ENCODE results near the gene UBE2O.

Gene UBE2O

DNA sequence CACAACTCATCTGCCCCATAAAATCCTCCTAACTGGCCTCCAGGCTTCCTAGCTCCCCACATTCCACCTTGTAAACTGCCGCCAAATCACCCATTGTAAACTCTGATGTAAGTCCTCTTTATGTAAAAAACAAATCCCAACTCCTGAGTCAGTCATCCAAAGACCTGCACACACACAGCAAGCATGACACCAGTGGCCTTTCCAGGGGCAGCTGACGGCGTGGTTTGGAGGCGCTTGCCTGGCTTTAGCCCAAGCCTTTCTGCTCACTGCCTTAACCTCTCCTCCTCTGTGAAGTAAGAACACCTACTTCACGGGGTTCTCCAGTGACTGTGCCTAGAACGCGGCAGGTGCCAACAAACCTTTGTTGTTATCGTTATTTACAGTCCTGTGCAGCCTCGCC, 14.0 kb downstream of the UBE2O start:
- H3K27me3 ChIP-seq (ENCODE audit: insufficient read depth, low read length) = no peaks in the 10 kb centered on the region
- no peaks in the 10 kb centered on the region for H3K36me3 ChIP-seq (ENCODE audit: control insufficient read depth in 1 of 2, insufficient read depth in 2 of 2, low read length in 2 of 2)
- H3K4me3 ChIP-seq (ENCODE audit: low read depth, low read length) = no peak overlapping the region
- H3K9ac ChIP-seq (ENCODE audit: low read length) = no peak overlapping the region
- H2AFZ ChIP-seq (ENCODE audit: insufficient read depth, low read length, poor library complexity) = no peak overlapping the region
- no peak overlapping the region for H2BK12ac ChIP-seq (ENCODE audit: low read length)
- no peak overlapping the region for H3K23ac ChIP-seq (ENCODE audit: low read length)
- no peak overlapping the region for H3K27ac ChIP-seq (ENCODE audit: low read depth, low read length)
- no peak overlapping the region for H3K18ac ChIP-seq (ENCODE audit: low read length)
- no peak overlapping the region for H3K4ac ChIP-seq (ENCODE audit: low read depth, low read length)
- no peak overlapping the region for H2AK5ac ChIP-seq (ENCODE audit: low read length)
- peaks cover 2% of the 10 kb centered on the region for H3K79me2 ChIP-seq (ENCODE audit: control insufficient read depth, insufficient read depth, low read length, poor library complexity)
- peaks cover 5% of the 10 kb centered on the region for H3K9me3 ChIP-seq (ENCODE audit: insufficient read depth, low read depth, low read length)
- no CpG with 5 or more reads among the region's 9 CpGs for WGBS (ENCODE audit: extremely low coverage, insufficient coverage, insufficient read length)
- no peak overlapping the region for H3K14ac ChIP-seq (ENCODE audit: low read length)
- no peak overlapping the region for H4K91ac ChIP-seq (ENCODE audit: low read depth, low read length)
- DNase-seq = no peak
- peaks cover 0 to 2% of the 10 kb centered on the region in 2 experiments for H3K4me1 ChIP-seq (ENCODE audit: control insufficient read depth in 1 of 2, insufficient read depth in 2 of 2, low read length in 2 of 2)
- no peak overlapping the region for H3K4me2 ChIP-seq (ENCODE audit: low read length)
- H3K79me1 ChIP-seq (ENCODE audit: low read length) = no peaks in the 10 kb centered on the region
- no peak overlapping the region for H4K12ac ChIP-seq (ENCODE audit: low read depth, low read length)
- H2BK5ac ChIP-seq (ENCODE audit: low read depth, low read length, poor library complexity) = no peak overlapping the region
- H2BK120ac ChIP-seq (ENCODE audit: insufficient read depth, low read length, poor library complexity) = no peak overlapping the region
- no peak overlapping the region for H4K8ac ChIP-seq (ENCODE audit: low read depth, low read length)

DNA sequence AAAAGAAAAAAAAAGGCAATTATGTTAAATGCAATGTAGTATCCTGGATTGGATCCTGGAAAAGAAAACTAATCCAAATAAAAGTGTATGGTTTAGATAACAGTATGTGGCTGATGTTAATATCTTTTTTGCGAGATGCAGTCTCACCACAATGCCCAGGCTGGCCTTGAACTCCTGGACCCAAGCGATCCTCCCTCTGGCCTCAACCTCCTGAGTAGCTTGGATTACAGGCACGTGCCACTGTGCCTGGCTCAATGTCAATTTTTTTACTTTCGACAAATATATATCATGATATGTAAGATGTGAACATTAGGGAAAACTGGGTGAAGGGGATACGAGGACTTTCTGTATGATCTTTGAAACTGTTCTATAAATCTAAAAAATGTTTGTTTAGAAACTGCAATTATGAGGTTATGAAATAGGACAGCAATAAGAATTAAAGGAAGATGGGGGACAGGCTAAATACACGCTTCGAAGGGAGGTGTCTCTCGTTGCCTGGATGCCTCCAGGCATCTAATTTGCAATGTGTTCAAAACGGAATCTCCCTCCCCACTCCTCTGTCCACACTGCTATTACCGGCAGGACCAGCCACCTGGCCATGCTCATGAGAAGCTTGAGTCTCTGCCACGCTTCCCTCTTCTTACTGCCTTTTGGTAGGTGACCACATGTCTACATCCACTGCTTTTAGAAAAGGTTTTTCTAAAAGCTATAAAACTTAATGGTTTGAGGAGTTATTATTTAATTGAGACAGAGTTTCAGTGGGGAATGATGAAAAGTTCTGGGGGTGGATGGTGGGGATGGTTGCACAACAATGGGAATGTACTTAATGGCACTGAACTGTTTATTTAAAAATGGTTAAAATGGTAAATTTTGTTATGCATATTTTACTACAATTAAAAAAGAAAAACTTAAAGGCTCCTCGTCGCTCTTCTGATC, 15.2 kb downstream of the UBE2O start:
- H3K4me2 ChIP-seq (ENCODE audit: low read length) = no peak overlapping the region

DNA sequence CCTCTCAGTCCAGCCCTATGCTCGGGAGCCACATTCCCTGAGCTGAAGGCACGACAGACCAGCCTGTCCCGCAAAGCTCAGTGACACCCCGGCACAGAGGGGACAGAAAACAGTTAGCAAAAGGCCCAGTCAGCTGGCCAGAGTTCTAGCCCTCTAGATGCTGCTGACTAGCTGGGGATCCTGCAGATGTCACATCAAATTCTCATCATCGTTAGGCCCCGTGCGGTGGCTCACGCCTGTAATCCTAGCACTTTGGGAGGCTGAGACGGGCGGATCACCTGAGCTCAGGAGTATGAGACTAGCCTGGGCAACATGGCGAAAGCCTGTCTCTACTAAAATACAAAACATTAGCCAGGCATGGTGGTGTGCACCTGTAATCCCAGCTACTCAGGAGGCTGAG, 17.2 kb downstream of the UBE2O start:
- WGBS (ENCODE audit: extremely low coverage, insufficient coverage, insufficient read length) = no CpG with 5 or more reads among the region's 11 CpGs
- no peak overlapping the region for H2BK120ac ChIP-seq (ENCODE audit: insufficient read depth, low read length, poor library complexity)
- H3K36me3 ChIP-seq (ENCODE audit: control insufficient read depth in 1 of 2, insufficient read depth in 2 of 2, low read length in 2 of 2) = no peaks in the 10 kb centered on the region
- H2AK5ac ChIP-seq (ENCODE audit: low read length) = no peak overlapping the region
- H2BK5ac ChIP-seq (ENCODE audit: low read depth, low read length, poor library complexity) = no peak overlapping the region
- no peak overlapping the region for H2AFZ ChIP-seq (ENCODE audit: insufficient read depth, low read length, poor library complexity)
- no peak overlapping the region for H3K23ac ChIP-seq (ENCODE audit: low read length)
- no peak overlapping the region for H3K4me3 ChIP-seq (ENCODE audit: low read depth, low read length)
- H2BK12ac ChIP-seq (ENCODE audit: low read length) = no peak overlapping the region
- no peak overlapping the region for H4K91ac ChIP-seq (ENCODE audit: low read depth, low read length)
- H3K9ac ChIP-seq (ENCODE audit: low read length) = no peak overlapping the region
- no peak overlapping the region for H3K27ac ChIP-seq (ENCODE audit: low read depth, low read length)
- peak overlapping the region; percentile 17 for H3K18ac ChIP-seq (ENCODE audit: low read length)
- peak overlapping the region; percentile 9 for H3K4ac ChIP-seq (ENCODE audit: low read depth, low read length)
- H3K79me2 ChIP-seq (ENCODE audit: control insufficient read depth, insufficient read depth, low read length, poor library complexity) = peaks cover 2% of the 10 kb centered on the region
- H3K14ac ChIP-seq (ENCODE audit: low read length) = no peak overlapping the region
- H4K12ac ChIP-seq (ENCODE audit: low read depth, low read length) = no peak overlapping the region
- no peaks in the 10 kb centered on the region for H3K27me3 ChIP-seq (ENCODE audit: insufficient read depth, low read length)
- no peaks in the 10 kb centered on the region for H3K79me1 ChIP-seq (ENCODE audit: low read length)
- no peak for DNase-seq
- no peak overlapping the region for H4K8ac ChIP-seq (ENCODE audit: low read depth, low read length)
- no peaks in the 10 kb centered on the region for H3K4me1 ChIP-seq (ENCODE audit: control insufficient read depth in 1 of 2, insufficient read depth in 2 of 2, low read length in 2 of 2)
- peaks cover 5% of the 10 kb centered on the region for H3K9me3 ChIP-seq (ENCODE audit: insufficient read depth, low read depth, low read length)
- H3K4me2 ChIP-seq (ENCODE audit: low read length) = no peak overlapping the region

More for the DNA sequence above, 15.2 kb downstream of the UBE2O start:
- peaks cover 2% of the 10 kb centered on the region for H3K79me2 ChIP-seq (ENCODE audit: control insufficient read depth, insufficient read depth, low read length, poor library complexity)
- no peak overlapping the region for H3K27ac ChIP-seq (ENCODE audit: low read depth, low read length)
- no peak overlapping the region for H2BK120ac ChIP-seq (ENCODE audit: insufficient read depth, low read length, poor library complexity)
- H3K9ac ChIP-seq (ENCODE audit: low read length) = no peak overlapping the region
- no peak overlapping the region for H2BK5ac ChIP-seq (ENCODE audit: low read depth, low read length, poor library complexity)
- H3K23ac ChIP-seq (ENCODE audit: low read length) = no peak overlapping the region
- no peak overlapping the region for H2AFZ ChIP-seq (ENCODE audit: insufficient read depth, low read length, poor library complexity)
- H3K18ac ChIP-seq (ENCODE audit: low read length) = no peak overlapping the region
- H3K14ac ChIP-seq (ENCODE audit: low read length) = no peak overlapping the region
- H4K91ac ChIP-seq (ENCODE audit: low read depth, low read length) = no peak overlapping the region
- H4K12ac ChIP-seq (ENCODE audit: low read depth, low read length) = no peak overlapping the region
- no peak overlapping the region for H4K8ac ChIP-seq (ENCODE audit: low read depth, low read length)
- peaks cover 5% of the 10 kb centered on the region for H3K9me3 ChIP-seq (ENCODE audit: insufficient read depth, low read depth, low read length)
- H3K27me3 ChIP-seq (ENCODE audit: insufficient read depth, low read length) = no peaks in the 10 kb centered on the region
- no peak overlapping the region for H3K4me3 ChIP-seq (ENCODE audit: low read depth, low read length)
- H2BK12ac ChIP-seq (ENCODE audit: low read length) = no peak overlapping the region
- H3K4me1 ChIP-seq (ENCODE audit: control insufficient read depth in 1 of 2, insufficient read depth in 2 of 2, low read length in 2 of 2) = peaks cover 0 to 2% of the 10 kb centered on the region in 2 experiments
- H2AK5ac ChIP-seq (ENCODE audit: low read length) = no peak overlapping the region
- H3K79me1 ChIP-seq (ENCODE audit: low read length) = no peaks in the 10 kb centered on the region
- no CpG with 5 or more reads among the region's 13 CpGs for WGBS (ENCODE audit: extremely low coverage, insufficient coverage, insufficient read length)
- no peak overlapping the region for H3K4ac ChIP-seq (ENCODE audit: low read depth, low read length)
- no peaks in the 10 kb centered on the region for H3K36me3 ChIP-seq (ENCODE audit: control insufficient read depth in 1 of 2, insufficient read depth in 2 of 2, low read length in 2 of 2)
- DNase-seq = no peak

DNA sequence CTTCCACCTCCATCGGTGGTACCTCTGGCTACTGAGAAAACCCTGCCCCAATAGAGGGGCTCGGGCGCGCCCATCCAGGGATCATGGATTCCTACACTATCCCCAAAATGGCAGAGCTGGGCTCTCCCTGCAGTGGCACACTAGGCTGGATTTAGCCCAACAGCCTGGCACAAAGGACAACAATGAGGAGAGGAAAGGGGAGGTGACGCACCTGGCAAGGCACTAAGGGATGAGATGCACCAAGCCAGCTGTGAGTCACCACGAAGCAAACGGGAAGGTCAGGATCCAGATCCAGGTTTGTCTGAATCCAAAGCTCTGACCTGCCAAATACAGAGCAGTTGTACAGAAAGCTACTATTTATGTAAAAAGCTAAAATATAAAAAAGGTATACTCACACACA, 18.1 kb downstream of the UBE2O start:
- Histone ChIP-seq H3K4me3 (ENCODE audit: low read depth, low read length) (no peak overlapping the region), H3K79me1 (ENCODE audit: low read length) (no peaks in the 10 kb centered on the region), H3K18ac (ENCODE audit: low read length) (no peak overlapping the region), H3K79me2 (ENCODE audit: control insufficient read depth, insufficient read depth, low read length, poor library complexity) (peaks cover 2% of the 10 kb centered on the region), H3K14ac (ENCODE audit: low read length) (no peak overlapping the region), H3K27me3 (ENCODE audit: insufficient read depth, low read length) (no peaks in the 10 kb centered on the region), H2AK5ac (ENCODE audit: low read length) (no peak overlapping the region), H3K9ac (ENCODE audit: low read length) (no peak overlapping the region), H2BK12ac (ENCODE audit: low read length) (no peak overlapping the region), H3K36me3 (ENCODE audit: control insufficient read depth in 1 of 2, insufficient read depth in 2 of 2, low read length in 2 of 2) (no peaks in the 10 kb centered on the region), H3K23ac (ENCODE audit: low read length) (no peak overlapping the region), H3K9me3 (ENCODE audit: insufficient read depth, low read depth, low read length) (peaks cover 5% of the 10 kb centered on the region), H3K4me2 (ENCODE audit: low read length) (no peak overlapping the region), H2AFZ (ENCODE audit: insufficient read depth, low read length, poor library complexity) (no peak overlapping the region), H4K12ac (ENCODE audit: low read depth, low read length) (no peak overlapping the region), H4K91ac (ENCODE audit: low read depth, low read length) (no peak overlapping the region), H3K27ac (ENCODE audit: low read depth, low read length) (no peak overlapping the region), H4K8ac (ENCODE audit: low read depth, low read length) (no peak overlapping the region), H3K4ac (ENCODE audit: low read depth, low read length) (no peak overlapping the region), H2BK5ac (ENCODE audit: low read depth, low read length, poor library complexity) (no peak overlapping the region), H3K4me1 (ENCODE audit: control insufficient read depth in 1 of 2, insufficient read depth in 2 of 2, low read length in 2 of 2) (no peaks in the 10 kb centered on the region), H2BK120ac (ENCODE audit: insufficient read depth, low read length, poor library complexity) (no peak overlapping the region)
- WGBS (ENCODE audit: extremely low coverage, insufficient coverage, insufficient read length) = no CpG with 5 or more reads among the region's 7 CpGs
- no peak for DNase-seq
